ENCODE measurements around the gene PEPD. TPM values are rescaled to one million over a fixed set of nuclear protein-coding genes. Genes with fewer than 3 reads are reported as not detected.
A peak's percentile ranks its signal among the peaks of the same experiment; 100 is the strongest.

PEPD gene
- total and polyA plus RNA-seq, 10 of the 15 experiments (the other 5 are each of a cell fraction or from before 2014, with no cell fraction given) = 1.4 to 52.0 (median 20.2) TPM

- Histone ChIP-seq H2AFZ (ENCODE audit: control insufficient read depth, low read depth, low read length) (no peak overlapping the region), H3K36me3 (ENCODE audit: control insufficient read depth in 2 of 2, insufficient read depth in 2 of 2, low read length in 1 of 2) (peaks cover 5 to 6% of the 10 kb centered on the region in 2 experiments; a peak in 2 of 4 replicates), H3K79me2 (ENCODE audit: control insufficient read depth, insufficient read depth, low read length) (peaks cover 53% of the 10 kb centered on the region), H3K27ac (ENCODE audit: control insufficient read depth, insufficient read depth) (no peak overlapping the region), H3K9me3 (replicated peaks; ENCODE audit: control insufficient read depth, insufficient read depth, low read length) (no peaks in the 10 kb centered on the region), H3K4me1 (ENCODE audit: control insufficient read depth, insufficient read depth, low read length) (no peaks in the 10 kb centered on the region; the same call in 1 of the 2 replicates), H3K9ac (ENCODE audit: control insufficient read depth, insufficient read depth, low read length) (no peak overlapping the region), H3K4me3 (0 out of 2 replicates have a peak overlapping the region, but pooled peaks have one; percentile 35), H3K4me2 (ENCODE audit: control insufficient read depth, insufficient read depth) (peak overlapping the region; percentile 73), H3K27me3 (replicated peaks in 1 of 2; ENCODE audit: control insufficient read depth in 2 of 2, insufficient read depth in 2 of 2, low read length in 1 of 2) (no peaks in the 10 kb centered on the region), H4K20me1 (ENCODE audit: control insufficient read depth, insufficient read depth) (peaks cover 12% of the 10 kb centered on the region; the same call in 1 of the 2 replicates)
- intact Hi-C loops (cut with micrococcal nuclease; ENCODE audit: unreplicated experiment) = no loop called here
- no peak for TF ChIP-seq USF2 (IDR thresholded peaks at IDR 0.05; ENCODE audit: borderline replicate concordance, low read depth, low read length)
- SMC1A ChIA-PET (ENCODE audit: uncharacterized antibody, unreplicated experiment) = no interaction called here
- RAD21 ChIA-PET (ENCODE audit: unreplicated experiment) = no interaction called here
- POLR2A ChIA-PET = no interaction called here
- no TSS peak for BruUV-seq (replicated peaks)
- WGBS (ENCODE audit: insufficient coverage, insufficient replicate concordance, low lambda C conversion rate, missing lambda C conversion rate) = 100% methylated on average over 1 of the region's 1 CpG
- CTCF ChIA-PET = interaction anchor here (1.1 to 1.3 kb wide), 3 partner anchors 31 to 139 kb away, joined by 3 read pairs; no protein-coding TSS in a partner anchor
- ATAC-seq (no peak), DNase-seq (ENCODE audit: low read depth, low spot score) (no peak), FAIRE-seq (no peak)
- in situ Hi-C loops (cut with MboI) = no loop called here
These were observed 145.8 kb downstream of the PEPD start for GRCh38 chr19:33375837-33376159.

GRCh38 chr19:33375156-33375836, 146.3 kb downstream of the PEPD start:
- RAD21 ChIA-PET (ENCODE audit: unreplicated experiment) = interaction anchor here (2.1 kb wide), 1 partner anchor 198 kb away, joined by 9 read pairs; no protein-coding TSS in a partner anchor
- Histone ChIP-seq H3K4me2 (ENCODE audit: control insufficient read depth, insufficient read depth) (peak overlapping the region; percentile 73), H3K4me3 (peak overlapping the region; percentile 91), H3K27ac (ENCODE audit: control insufficient read depth, insufficient read depth) (peak overlapping the region; percentile 86; the same call in 1 of the 2 replicates), H3K9me3 (replicated peaks; ENCODE audit: control insufficient read depth, insufficient read depth, low read length) (no peaks in the 10 kb centered on the region), H3K79me2 (ENCODE audit: control insufficient read depth, insufficient read depth, low read length) (peaks cover 53% of the 10 kb centered on the region), H3K36me3 (ENCODE audit: control insufficient read depth in 2 of 2, insufficient read depth in 2 of 2, low read length in 1 of 2) (peaks cover 5 to 6% of the 10 kb centered on the region in 2 experiments; a peak in 2 of 4 replicates), H3K27me3 (replicated peaks in 1 of 2; ENCODE audit: control insufficient read depth in 2 of 2, insufficient read depth in 2 of 2, low read length in 1 of 2) (no peaks in the 10 kb centered on the region), H4K20me1 (ENCODE audit: control insufficient read depth, insufficient read depth) (peaks cover 12% of the 10 kb centered on the region; the same call in 1 of the 2 replicates), H3K9ac (ENCODE audit: control insufficient read depth, insufficient read depth, low read length) (peak overlapping the region; percentile 86; the same call in 1 of the 2 replicates), H3K4me1 (ENCODE audit: control insufficient read depth, insufficient read depth, low read length) (no peaks in the 10 kb centered on the region; the same call in 1 of the 2 replicates), H2AFZ (ENCODE audit: control insufficient read depth, low read depth, low read length) (no peak overlapping the region)
- no peak for ATAC-seq
- CTCF ChIA-PET = interaction anchor here (1.0 to 1.5 kb wide), 5 partner anchors 8 to 248 kb away, joined by 3 to 7 read pairs (median 3); no protein-coding TSS in a partner anchor
- SMC1A ChIA-PET (ENCODE audit: uncharacterized antibody, unreplicated experiment) = interaction anchor here (1.0 to 1.1 kb wide), 2 partner anchors 55 to 934 kb away, joined by 3 read pairs; no protein-coding TSS in a partner anchor
- 71% methylated on average over 9 of the region's 9 CpGs for WGBS (ENCODE audit: insufficient coverage, insufficient replicate concordance, low lambda C conversion rate, missing lambda C conversion rate)
- intact Hi-C loops (cut with micrococcal nuclease; ENCODE audit: unreplicated experiment) = no loop called here
- BruUV-seq (replicated peaks) = no TSS peak
- in situ Hi-C loops (cut with MboI) = no loop called here
- POLR2A ChIA-PET = interaction anchor here (0.6 to 0.7 kb wide), 2 partner anchors 8 to 352 kb away, joined by 3 read pairs; no protein-coding TSS in a partner anchor
- FAIRE-seq = no peak
- DNase-seq (ENCODE audit: low read depth, low spot score) = no peak
- TF ChIP-seq CREM (IDR thresholded peaks at IDR 0.05; ENCODE audit: low read depth) (no peak), ESRRA (IDR thresholded peaks at IDR 0.05; ENCODE audit: low read length) (no peak), BMI1 (IDR thresholded peaks at IDR 0.05; ENCODE audit: borderline replicate concordance) (no peak), RAD51 (IDR thresholded peaks at IDR 0.05) (no peak), HDGF (IDR thresholded peaks at IDR 0.05) (no peak), MXI1 (IDR thresholded peaks at IDR 0.05; ENCODE audit: low read depth, low read length) (no peak), NKRF (conservative IDR thresholded peaks at IDR 0.05) (no peak), PRDM15 (CRISPR knock-in tag; IDR thresholded peaks at IDR 0.05) (no peak)
